Measurements from ENCODE around the gene WBP4. TPM values are rescaled to one million over a fixed set of nuclear protein-coding genes. Genes with fewer than 3 reads are reported as not detected.

WBP4 gene
- total RNA-seq, 1 experiment from 2014 or later = 16.0 TPM

DNA sequence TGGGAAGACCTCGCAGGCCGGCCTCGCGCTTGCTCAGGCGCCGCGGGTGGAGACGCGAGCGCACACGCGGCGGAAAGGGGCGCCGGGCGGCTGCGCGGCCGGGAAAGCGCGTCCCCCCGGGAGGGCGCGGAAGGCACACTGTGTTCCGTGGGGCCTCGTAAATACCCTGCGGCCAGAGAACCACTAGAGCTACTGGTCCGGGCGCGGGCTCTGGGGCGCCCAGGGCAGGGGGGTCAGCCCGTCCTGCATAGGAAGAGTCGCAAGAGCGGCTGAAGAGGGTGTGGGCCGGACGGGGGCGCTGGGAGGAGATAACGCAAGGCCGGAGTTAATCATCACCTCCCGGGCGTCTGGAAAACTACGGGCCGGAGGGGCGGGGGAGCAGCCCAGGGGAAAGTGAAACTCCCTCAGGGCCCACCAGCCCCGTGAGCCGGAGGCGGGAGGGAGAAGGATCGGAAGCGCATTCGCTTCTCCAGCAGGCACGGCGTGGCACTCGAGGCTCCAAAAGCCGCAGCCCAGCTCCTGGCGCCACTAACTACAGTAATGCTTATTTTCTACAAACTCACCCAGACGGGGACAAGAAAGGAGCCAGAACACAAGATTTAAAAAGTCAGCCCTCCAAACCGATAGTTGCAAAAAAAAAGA, 1.1 kb upstream of the WBP4 start:
- ChIA-PET POLR2A (interaction anchor here (0.6 to 9.0 kb wide), 37 partner anchors 9 to 945 kb away, joined by 3 to 283 read pairs (median 5); partner anchors contain the start of genes ELF1, KBTBD6, MRPS31 and MTRF1), CTCF (interaction anchor here (0.6 to 1.2 kb wide), 7 partner anchors 14 to 1276 kb away, joined by 3 to 5 read pairs (median 4); partner anchors contain the start of gene ELF1)
- peak overlapping the region; percentile 99 for H3K27ac Mint-ChIP-seq (ENCODE audit: low read depth, unreplicated experiment)
- TSS peak; percentile 39 for BruUV-seq (replicated peaks)
- H3K36me3 Mint-ChIP-seq (ENCODE audit: insufficient read depth, unreplicated experiment) = peaks cover 29% of the 10 kb centered on the region
- H3K9me3 Mint-ChIP-seq (ENCODE audit: unreplicated experiment) = no peaks in the 10 kb centered on the region
- peak; percentile 90 for DNase-seq (ENCODE audit: unreplicated experiment)
- peak overlapping the region; percentile 99 for H3K4me3 Mint-ChIP-seq (ENCODE audit: unreplicated experiment)
- peaks cover 33% of the 10 kb centered on the region for H3K4me1 Mint-ChIP-seq (ENCODE audit: insufficient read depth, unreplicated experiment)
- intact Hi-C loops (cut with micrococcal nuclease) = loop anchor here (2.0 to 10.0 kb wide), 4 partner anchors 41 to 255 kb away; partner anchors contain the start of genes ELF1, KBTBD6 and NAA16
- TF ChIP-seq, protein P1, sequence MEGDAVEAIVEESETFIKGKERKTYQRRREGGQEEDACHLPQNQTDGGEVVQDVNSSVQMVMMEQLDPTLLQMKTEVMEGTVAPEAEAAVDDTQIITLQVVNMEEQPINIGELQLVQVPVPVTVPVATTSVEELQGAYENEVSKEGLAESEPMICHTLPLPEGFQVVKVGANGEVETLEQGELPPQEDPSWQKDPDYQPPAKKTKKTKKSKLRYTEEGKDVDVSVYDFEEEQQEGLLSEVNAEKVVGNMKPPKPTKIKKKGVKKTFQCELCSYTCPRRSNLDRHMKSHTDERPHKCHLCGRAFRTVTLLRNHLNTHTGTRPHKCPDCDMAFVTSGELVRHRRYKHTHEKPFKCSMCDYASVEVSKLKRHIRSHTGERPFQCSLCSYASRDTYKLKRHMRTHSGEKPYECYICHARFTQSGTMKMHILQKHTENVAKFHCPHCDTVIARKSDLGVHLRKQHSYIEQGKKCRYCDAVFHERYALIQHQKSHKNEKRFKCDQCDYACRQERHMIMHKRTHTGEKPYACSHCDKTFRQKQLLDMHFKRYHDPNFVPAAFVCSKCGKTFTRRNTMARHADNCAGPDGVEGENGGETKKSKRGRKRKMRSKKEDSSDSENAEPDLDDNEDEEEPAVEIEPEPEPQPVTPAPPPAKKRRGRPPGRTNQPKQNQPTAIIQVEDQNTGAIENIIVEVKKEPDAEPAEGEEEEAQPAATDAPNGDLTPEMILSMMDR (IDR thresholded peaks at IDR 0.05; ENCODE audit: unreplicated experiment) = no peak
- no peaks in the 10 kb centered on the region for H3K27me3 Mint-ChIP-seq (ENCODE audit: insufficient read depth, unreplicated experiment)

GRCh38 chr13:41060724-41061074, 610 bp upstream of the WBP4 start:
- intact Hi-C loops (cut with micrococcal nuclease) = loop anchor here (2.0 to 10.0 kb wide), 4 partner anchors 42 to 254 kb away; partner anchors contain the start of genes ELF1, KBTBD6 and NAA16
- Mint-ChIP-seq H3K27ac (ENCODE audit: low read depth, unreplicated experiment) (peak overlapping the region; percentile 99), H3K36me3 (ENCODE audit: insufficient read depth, unreplicated experiment) (peaks cover 34% of the 10 kb centered on the region), H3K4me3 (ENCODE audit: unreplicated experiment) (peak overlapping the region; percentile 99), H3K9me3 (ENCODE audit: unreplicated experiment) (no peaks in the 10 kb centered on the region), H3K4me1 (ENCODE audit: insufficient read depth, unreplicated experiment) (peaks cover 30% of the 10 kb centered on the region), H3K27me3 (ENCODE audit: insufficient read depth, unreplicated experiment) (no peaks in the 10 kb centered on the region)
- TF ChIP-seq, protein P1 (IDR thresholded peaks at IDR 0.05; ENCODE audit: unreplicated experiment) = no peak
- ChIA-PET CTCF (interaction anchor here (0.7 to 1.1 kb wide), 4 partner anchors 14 to 1276 kb away, joined by 3 to 4 read pairs (median 4); no protein-coding TSS in a partner anchor), POLR2A (interaction anchor here (0.5 to 9.0 kb wide), 53 partner anchors 7 to 947 kb away, joined by 3 to 283 read pairs (median 4); partner anchors contain the start of genes ELF1, KBTBD6, MRPS31 and MTRF1)
- no TSS peak for BruUV-seq (replicated peaks)
- peak; percentile 83 for DNase-seq (ENCODE audit: unreplicated experiment)

DNA sequence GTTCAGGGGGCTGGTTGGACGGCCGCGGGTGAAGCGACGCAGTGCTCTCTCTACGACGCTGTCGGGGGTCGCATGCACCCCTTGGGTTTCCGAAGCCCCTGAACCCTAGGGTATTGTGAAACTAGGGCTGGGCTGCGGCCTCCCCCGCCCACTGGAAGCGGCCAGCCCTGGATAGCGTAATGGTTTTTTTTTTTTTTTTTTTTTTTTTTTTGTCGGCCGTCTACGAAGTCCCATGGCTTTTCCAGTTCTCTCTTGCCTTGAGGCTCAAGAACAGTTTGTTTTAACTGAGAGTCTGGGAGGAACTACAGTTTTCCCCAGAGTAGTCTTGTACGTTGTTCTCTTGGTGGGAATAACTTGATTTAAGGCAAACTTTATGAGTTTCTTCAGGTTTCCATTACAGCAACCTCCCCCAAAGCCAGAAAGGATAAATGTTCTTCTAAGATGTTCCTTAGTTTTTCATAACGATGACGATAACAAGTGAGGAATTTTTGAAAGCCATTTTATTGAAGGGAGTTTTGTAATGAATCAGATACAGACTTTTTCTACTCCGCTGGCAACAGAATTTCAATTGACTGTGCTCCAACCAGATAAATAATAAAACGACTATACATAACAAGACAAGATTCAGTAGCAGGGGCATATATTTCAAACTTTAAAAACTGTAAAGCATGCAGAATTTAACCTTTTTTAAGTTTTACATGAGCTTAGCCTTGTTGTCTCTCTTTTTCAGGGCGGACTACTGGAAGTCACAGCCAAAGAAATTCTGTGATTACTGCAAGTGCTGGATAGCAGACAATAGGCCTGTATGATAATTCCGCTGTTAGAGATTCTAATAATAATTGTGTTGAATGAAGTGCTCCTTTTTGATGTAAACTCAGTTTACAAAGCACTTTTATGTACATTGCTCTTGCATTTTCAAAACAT, 867 bp downstream of the WBP4 start:
- ChIA-PET POLR2A (interaction anchor here (0.6 to 9.0 kb wide), 22 partner anchors 8 to 1194 kb away, joined by 3 to 283 read pairs (median 5); partner anchors contain the start of genes ELF1 and MRPS31), CTCF (interaction anchor here (0.7 kb wide), 1 partner anchor 46 kb away, joined by 3 read pairs; no protein-coding TSS in a partner anchor)
- H3K9me3 Mint-ChIP-seq (ENCODE audit: unreplicated experiment) = no peaks in the 10 kb centered on the region
- TF ChIP-seq, protein P1 (IDR thresholded peaks at IDR 0.05; ENCODE audit: unreplicated experiment) = no peak
- intact Hi-C loops (cut with micrococcal nuclease) = loop anchor here (2.0 to 10.0 kb wide), 4 partner anchors 43 to 253 kb away; partner anchors contain the start of genes ELF1, KBTBD6 and NAA16
- BruUV-seq (replicated peaks) = TSS peak; percentile 59
- no peaks in the 10 kb centered on the region for H3K27me3 Mint-ChIP-seq (ENCODE audit: insufficient read depth, unreplicated experiment)
- DNase-seq (ENCODE audit: unreplicated experiment) = no peak
- H3K4me1 Mint-ChIP-seq (ENCODE audit: insufficient read depth, unreplicated experiment) = peaks cover 20% of the 10 kb centered on the region
- peak overlapping the region; percentile 99 for H3K27ac Mint-ChIP-seq (ENCODE audit: low read depth, unreplicated experiment)
- peak overlapping the region; percentile 99 for H3K4me3 Mint-ChIP-seq (ENCODE audit: unreplicated experiment)
- peaks cover 46% of the 10 kb centered on the region for H3K36me3 Mint-ChIP-seq (ENCODE audit: insufficient read depth, unreplicated experiment)

All from MCF 10A (cell line).